Measurements from ENCODE around the gene CCSER1. TPM values are rescaled to one million over a fixed set of nuclear protein-coding genes. Genes with fewer than 3 reads are reported as not detected.
"Not testable (repeated sequence)": the region's sequence is repeated elsewhere in the genome, so short reads cannot be mapped to it uniquely, and the experiment has no call there.

CCSER1 gene
- total and polyA plus RNA-seq, 2 donors (not counting 1 experiment from before 2014, with no cell fraction given) = 10.7 to 39.5 TPM

- Histone ChIP-seq H3K27me3 (replicated peaks in 1 of 4; ENCODE audit: control extremely low read depth in 1 of 4, control insufficient read depth in 3 of 4, insufficient read depth in 4 of 4, low read length in 3 of 4) (no peaks in the 10 kb centered on the region), H3K27ac (ENCODE audit: low read length in 2 of 2) (no peak overlapping the region), H3K36me3 (replicated peaks in 1 of 2; ENCODE audit: control extremely low read depth in 1 of 2, control insufficient read depth in 1 of 2, extremely low read depth in 1 of 2, insufficient read depth in 2 of 2, low read length in 1 of 2) (no peaks in the 10 kb centered on the region), H3K79me2 (ENCODE audit: control insufficient read depth, insufficient read depth, low read length) (no peaks in the 10 kb centered on the region), H3K4me3 (ENCODE audit: control extremely low read depth in 1 of 5, extremely low read depth in 1 of 5, insufficient read depth in 1 of 5, low read depth in 2 of 5, low read length in 4 of 5) (no peak overlapping the region), H3K9me3 (ENCODE audit: control extremely low read depth in 1 of 3, control insufficient read depth in 2 of 3, insufficient read depth in 1 of 3, low read length in 2 of 3) (peaks cover 0 to 13% (median 3%) of the 10 kb centered on the region in 3 donors), H2AFZ (ENCODE audit: insufficient read depth, low read depth, low read length, poor library complexity, severe bottlenecking) (no peak overlapping the region), H3K4me1 (ENCODE audit: control insufficient read depth in 2 of 2, insufficient read depth in 2 of 2, low read length in 2 of 2) (no peaks in the 10 kb centered on the region), H3K4me2 (replicated peaks; ENCODE audit: low read depth, low read length, poor library complexity, severe bottlenecking) (no peak overlapping the region), H4K20me1 (ENCODE audit: control insufficient read depth, insufficient read depth, low read length, poor library complexity, severe bottlenecking) (no peaks in the 10 kb centered on the region), H3K9ac (ENCODE audit: low read length) (no peak overlapping the region)
- Mint-ChIP-seq H3K27ac (no peak overlapping the region), H3K27me3 (no peaks in the 10 kb centered on the region), H3K4me1 (no peaks in the 10 kb centered on the region), H3K4me3 (no peak overlapping the region), H3K9me3 (ENCODE audit: insufficient read depth) (no peaks in the 10 kb centered on the region)
- DNase-seq (no peak), ATAC-seq (ENCODE audit: low read depth) (no peak)
- no CpG with 5 or more reads among the region's 1 CpG for whole genome bisulfite sequencing (ENCODE audit: insufficient coverage)
- intact Hi-C loops (cut with micrococcal nuclease) = no loop called here
- TF ChIP-seq EZH2 (IDR thresholded peaks at IDR 0.05; ENCODE audit: borderline replicate concordance, insufficient read depth, low read depth, low read length, poor library complexity, severe bottlenecking) = no peak
- TF ChIP-seq CTCF (IDR thresholded peaks at IDR 0.05) = no peak
- CTCF ChIA-PET = no interaction called here
- POLR2A ChIA-PET = no interaction called here
Observed at GRCh38 chr4:91171217-91171616, 1044.0 kb downstream of the CCSER1 start.

- CTCF ChIA-PET; POLR2A ChIA-PET; intact Hi-C loops (cut with micrococcal nuclease); H3K4me2 ChIP-seq (replicated peaks; ENCODE audit: low read depth, low read length, poor library complexity, severe bottlenecking); H3K27me3 ChIP-seq (replicated peaks in 1 of 4; ENCODE audit: control extremely low read depth in 1 of 4, control insufficient read depth in 3 of 4, insufficient read depth in 4 of 4, low read length in 3 of 4); H4K20me1 ChIP-seq (ENCODE audit: control insufficient read depth, insufficient read depth, low read length, poor library complexity, severe bottlenecking); H3K4me3 ChIP-seq (ENCODE audit: control extremely low read depth in 1 of 5, extremely low read depth in 1 of 5, insufficient read depth in 1 of 5, low read depth in 2 of 5, low read length in 4 of 5); H3K79me2 ChIP-seq (ENCODE audit: control insufficient read depth, insufficient read depth, low read length); DNase-seq; H3K4me1 Mint-ChIP-seq; H3K36me3 ChIP-seq (replicated peaks in 1 of 2; ENCODE audit: control extremely low read depth in 1 of 2, control insufficient read depth in 1 of 2, extremely low read depth in 1 of 2, insufficient read depth in 2 of 2, low read length in 1 of 2); H3K4me1 ChIP-seq (ENCODE audit: control insufficient read depth in 2 of 2, insufficient read depth in 2 of 2, low read length in 2 of 2); ATAC-seq (ENCODE audit: low read depth); H3K9me3 Mint-ChIP-seq (ENCODE audit: insufficient read depth); H3K4me3 Mint-ChIP-seq; H3K27me3 Mint-ChIP-seq; H3K27ac ChIP-seq (ENCODE audit: low read length in 2 of 2); H3K27ac Mint-ChIP-seq; H2AFZ ChIP-seq (ENCODE audit: insufficient read depth, low read depth, low read length, poor library complexity, severe bottlenecking); H3K9ac ChIP-seq (ENCODE audit: low read length): not testable (repeated sequence)
- H3K9me3 ChIP-seq (ENCODE audit: control extremely low read depth in 1 of 3, control insufficient read depth in 2 of 3, insufficient read depth in 1 of 3, low read length in 2 of 3) = peaks cover 0 to 16% (median 0%) of the 10 kb centered on the region in 3 donors
- no CpG with 5 or more reads among the region's 1 CpG for WGBS (ENCODE audit: insufficient coverage)
Observed at GRCh38 chr4:91185061-91185460, 1057.9 kb downstream of the CCSER1 start.

Data from B cell (primary cell).